Astrocyte of the cerebellum (primary cell): ENCODE results near the gene GUCD1.
"Not testable (repeated sequence)": the region's sequence is repeated elsewhere in the genome, so short reads cannot be mapped to it uniquely, and the experiment has no call there.

Experiments used
- DNase-seq: peaks from one replicate; pipeline ENCODE4 v3.0.0-alpha.2; 2011; ENCODE audit warnings: low read depth
- H3K4me3 ChIP-seq: 2 replicates; pipeline ENCODE4 v1.5.1; 2011; ENCODE audit warnings: mild to moderate bottlenecking, low read depth, low read length, moderate library complexity
- CTCF ChIP-seq: IDR thresholded peaks from 2 replicates; pipeline ENCODE4 v1.5.1; 2012; ENCODE audit warnings: low read length, low read depth, moderate library complexity, mild to moderate bottlenecking; ENCODE audit errors: missing control alignments
- in situ Hi-C: cut with HindIII; loops from 2 replicates; pipeline ENCODE4 v1.10.0; 2017; ENCODE audit warnings: low sequenced_read_pairs

Gene GUCD1

GRCh38 chr22:24554313-24555164 is at the start of gene GUCD1:
Gene GUCD1 (minus strand): TSS chr22:24555138. CDS start chr22:24554991, 147 bp downstream.
- TF ChIP-seq CTCF, result no peak
- no peak for DNase-seq
- H3K4me3 ChIP-seq, result peak within 1 kb of the TSS; percentile 100
- in situ Hi-C loops, result no loop called here

DNA sequence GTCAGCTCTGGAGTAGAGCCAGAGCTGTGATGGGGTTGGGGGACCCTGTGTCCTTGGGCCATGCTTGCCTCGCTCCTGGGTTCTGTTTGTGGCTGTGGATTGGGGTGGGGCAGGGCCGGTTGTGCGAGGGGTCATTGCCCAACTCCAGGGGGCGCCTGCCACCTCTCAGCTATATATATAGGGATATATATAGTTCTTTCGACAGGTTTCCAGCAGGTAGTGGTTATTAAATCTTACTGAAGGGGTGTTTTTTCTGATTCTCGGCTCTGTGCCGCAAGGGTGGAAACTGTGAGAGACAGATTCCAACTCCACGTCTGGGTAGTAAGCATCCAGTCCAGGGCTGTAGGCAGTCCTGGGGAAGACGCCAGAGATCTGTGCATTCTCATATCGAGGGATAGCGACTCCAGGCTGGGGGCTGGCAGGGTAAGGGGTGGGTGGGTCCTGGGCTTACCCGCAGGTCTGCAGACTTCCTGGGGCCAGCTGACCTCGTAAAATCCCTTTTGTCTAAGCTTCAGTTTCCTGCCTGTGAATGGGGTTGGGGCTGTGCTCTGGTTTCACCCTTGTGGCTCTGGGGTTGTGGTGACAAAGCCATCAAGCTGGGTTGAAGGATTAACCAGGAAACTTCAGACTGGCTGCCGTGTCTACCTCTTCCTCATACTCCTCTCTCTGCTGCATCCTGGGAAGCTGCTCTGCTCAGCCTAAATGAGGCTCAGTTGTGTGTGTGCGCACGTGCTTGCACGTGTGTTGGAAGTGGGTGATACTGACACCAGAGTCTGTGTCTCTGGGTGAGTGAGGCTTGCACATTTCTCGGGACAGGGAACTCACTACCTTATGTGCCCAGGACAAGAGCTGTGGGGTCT is 49.1 kb upstream of the GUCD1 start:
- in situ Hi-C loops, DNase-seq: not testable (repeated sequence)

GRCh38 chr22:24602847-24603769 is 48.2 kb upstream of the GUCD1 start, which contains the start of gene GGT1:
Gene GGT1 (plus strand): TSS chr22:24603193. CDS start chr22:24611082, 7,889 bp downstream.
- in situ Hi-C loops, DNase-seq, H3K4me3 ChIP-seq: not testable (repeated sequence)

More for the DNA sequence above, 49.1 kb upstream of the GUCD1 start:
- not testable (repeated sequence) for H3K4me3 ChIP-seq

GRCh38 chr22:24602105-24602749 is 47.3 kb upstream of the GUCD1 start:
- H3K4me3 ChIP-seq, in situ Hi-C loops: not testable (repeated sequence)

DNA sequence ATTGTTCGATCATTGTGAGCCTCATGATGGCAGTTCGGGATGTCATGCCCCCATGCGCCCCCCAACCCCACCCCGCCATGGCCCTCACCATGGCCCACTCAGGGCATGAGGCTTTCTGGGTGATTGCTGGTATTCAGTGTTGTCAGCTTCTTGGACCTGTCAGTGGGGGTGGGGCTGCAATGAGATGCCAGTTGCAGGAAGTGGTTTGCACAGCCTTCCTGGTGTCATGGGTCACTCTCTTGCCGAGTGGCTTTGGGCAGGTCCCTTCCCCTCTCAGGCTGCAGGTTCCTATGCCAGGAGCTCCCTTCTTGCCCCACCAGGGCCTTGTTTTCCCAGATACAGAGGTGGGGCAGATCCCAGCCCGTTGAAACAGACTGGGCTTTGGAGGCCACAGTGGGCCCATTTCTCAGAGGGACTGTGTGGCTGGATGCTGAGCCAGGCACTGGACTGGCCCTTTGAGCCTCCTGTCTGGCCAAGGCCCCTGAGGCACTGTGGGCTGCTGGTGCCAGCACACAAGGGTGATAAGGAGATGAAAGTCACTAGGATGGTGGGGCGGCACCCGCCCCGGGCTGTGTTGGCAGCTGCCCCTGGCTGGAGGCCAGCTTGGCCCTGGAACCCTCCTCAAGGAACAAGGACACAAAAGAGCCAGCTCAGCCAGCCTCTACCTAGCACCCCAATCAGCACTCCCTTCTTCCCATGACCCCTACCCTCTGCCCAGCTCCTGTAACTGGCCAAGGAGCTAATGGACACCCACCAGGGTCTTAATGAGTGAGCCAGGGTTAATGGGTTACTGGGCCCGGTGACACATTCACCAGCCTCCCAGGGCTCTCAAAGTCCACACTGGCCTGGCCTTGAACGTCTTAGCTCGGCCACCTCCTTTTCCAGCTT is 46.5 kb upstream of the GUCD1 start:
- H3K4me3 ChIP-seq, result no peak overlapping the region
- in situ Hi-C loops, result no loop called here
- no peak for TF ChIP-seq CTCF
- no peak for DNase-seq

More at GRCh38 chr22:24602105-24602749, 47.3 kb upstream of the GUCD1 start:
- not testable (repeated sequence) for DNase-seq

DNA sequence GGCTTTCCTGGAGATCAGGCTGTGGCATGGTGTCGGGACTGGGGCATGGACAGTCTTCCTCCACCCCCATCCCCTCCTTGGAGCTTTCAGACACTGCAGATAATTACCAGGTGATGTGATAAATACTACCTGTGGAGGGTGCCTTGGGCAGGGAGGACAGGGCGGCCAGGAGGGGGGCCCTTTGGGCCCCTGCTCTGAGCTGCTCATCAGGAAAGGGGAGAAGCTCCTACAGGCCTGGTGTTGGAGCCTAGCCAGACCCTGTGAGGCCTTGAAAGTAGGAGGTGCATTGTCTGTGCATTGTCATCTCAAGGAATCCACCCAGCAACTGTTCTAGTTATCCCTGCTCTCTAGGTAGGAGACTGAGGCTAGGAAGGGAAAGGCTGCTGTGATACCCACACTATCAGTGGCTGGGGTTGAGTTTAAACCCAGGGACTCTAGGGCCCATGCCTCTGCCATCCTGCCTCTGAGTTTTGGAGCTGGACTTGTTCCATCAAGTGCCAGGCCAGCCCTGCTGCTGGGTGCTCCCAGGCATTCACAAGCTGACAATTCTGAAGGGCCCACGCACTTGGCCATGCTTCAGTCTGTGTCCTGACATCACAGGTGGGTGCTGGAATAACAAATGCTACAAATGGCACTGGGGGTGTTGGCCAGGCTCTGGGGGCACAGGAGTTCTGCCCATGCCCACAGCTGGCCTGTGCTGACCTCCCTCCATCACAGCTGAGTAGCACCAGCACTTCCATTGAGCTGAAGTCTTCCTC is 45.2 kb upstream of the GUCD1 start:
- DNase-seq, in situ Hi-C loops, H3K4me3 ChIP-seq: not testable (repeated sequence)

- no peak overlapping the region for H3K4me3 ChIP-seq
- no peak for DNase-seq
- in situ Hi-C loops, result no loop called here
- TF ChIP-seq CTCF, result no peak
Measured at GRCh38 chr22:24599514-24599913, 44.6 kb upstream of the GUCD1 start.

- H3K4me3 ChIP-seq, in situ Hi-C loops, DNase-seq: not testable (repeated sequence)
Measured at GRCh38 chr22:24597076-24597475, 42.1 kb upstream of the GUCD1 start.
